GM23338 (cell line): ENCODE measurements around the gene FILIP1L. TPM values are rescaled to one million over a fixed set of nuclear protein-coding genes. Genes with fewer than 3 reads are reported as not detected.

Source experiments
- ATAC-seq: fragments of 200-7000 bp; cut with Tn5 transposase; 3 replicates; pipeline ENCODE4 v1.9.1; 2020
- DNase-seq: peaks from one replicate; pipeline ENCODE4 v3.0.0-alpha.2; 2015; ENCODE audit warnings: low spot score
- H2AFZ ChIP-seq: fragments of 200-600 bp; sonication (generic); 2 replicates; pipeline ENCODE4 v1.8.0; 2016; ENCODE audit warnings: antibody characterized with exemption, mild to moderate bottlenecking, moderate library complexity
- H3F3A ChIP-seq: fragments of 200-600 bp; sonication (generic); replicated peaks from 2 replicates; pipeline ENCODE4 v1.8.0; 2017; ENCODE audit warnings: antibody characterized with exemption, mixed run types, low read depth
- H3K27ac ChIP-seq: fragments of 200-600 bp; sonication (generic); 2 replicates; pipeline ENCODE4 v1.6.1; 2016; ENCODE audit warnings: low read depth
- H3K27me3 ChIP-seq: fragments of 200-600 bp; sonication (generic); 2 replicates; pipeline ENCODE4 v1.8.0; 2016; ENCODE audit warnings: mild to moderate bottlenecking, mixed run types, moderate library complexity; ENCODE audit not compliant: insufficient read depth
- H3K36me3 ChIP-seq: fragments of 200-600 bp; sonication (generic); 2 replicates; pipeline ENCODE4 v1.8.0; 2016; ENCODE audit warnings: mild to moderate bottlenecking; ENCODE audit not compliant: insufficient read depth
- H3K4me1 ChIP-seq: fragments of 200-600 bp; sonication (generic); 2 replicates; pipeline ENCODE4 v1.8.0; 2016; ENCODE audit warnings: mild to moderate bottlenecking, moderate library complexity; ENCODE audit not compliant: insufficient read depth
- H3K4me2 ChIP-seq: fragments of 200-600 bp; sonication (generic); 2 replicates; pipeline ENCODE4 v1.7.1; 2017; ENCODE audit warnings: mixed run types
- H3K4me3 ChIP-seq: fragments of 200-600 bp; sonication (generic); 2 replicates; pipeline ENCODE4 v1.6.1; 2016; ENCODE audit warnings: mixed run types
- H3K79me2 ChIP-seq: fragments of 200-600 bp; sonication (generic); replicated peaks from 2 replicates; pipeline ENCODE4 v1.8.0; 2017; ENCODE audit warnings: mild to moderate bottlenecking; ENCODE audit not compliant: insufficient read depth
- H3K9me2 ChIP-seq: fragments of 200-600 bp; sonication (generic); 2 replicates; pipeline ENCODE4 v1.8.0; 2017; ENCODE audit not compliant: insufficient read depth
- H4K20me1 ChIP-seq: fragments of 200-600 bp; sonication (generic); replicated peaks from 2 replicates; pipeline ENCODE4 v1.8.0; 2017; ENCODE audit warnings: mild to moderate bottlenecking; ENCODE audit not compliant: insufficient read depth
- H3K27ac Mint-ChIP-seq: 2 replicates; pipeline ENCODE4 v1.8.0; 2020; ENCODE audit warnings: inconsistent platforms, mild to moderate bottlenecking, moderate library complexity, mixed read lengths
- H3K27me3 Mint-ChIP-seq: 3 replicates; pipeline ENCODE4 v1.8.0; 2022; ENCODE audit warnings: low read depth, mild to moderate bottlenecking, moderate library complexity, mixed read lengths, inconsistent platforms; ENCODE audit not compliant: insufficient read depth, poor library complexity
- H3K36me3 Mint-ChIP-seq: 3 replicates; pipeline ENCODE4 v1.8.0; 2021; ENCODE audit warnings: low read depth, mild to moderate bottlenecking, inconsistent platforms, moderate library complexity, mixed read lengths
- H3K4me1 Mint-ChIP-seq: 3 replicates; pipeline ENCODE4 v1.8.0; 2020; ENCODE audit warnings: mild to moderate bottlenecking, inconsistent platforms, mixed read lengths
- H3K4me3 Mint-ChIP-seq: 3 replicates; pipeline ENCODE4 v1.8.0; 2021; ENCODE audit warnings: moderate library complexity, mild to moderate bottlenecking, inconsistent platforms, mixed read lengths
- H3K9me3 Mint-ChIP-seq: 3 replicates; pipeline ENCODE4 v1.8.0; 2020; ENCODE audit warnings: moderate library complexity, mild to moderate bottlenecking, inconsistent platforms, mixed read lengths
- CREB1 ChIP-seq: fragments of 250-450 bp; sonication (Bioruptor Pico); IDR thresholded peaks from 2 replicates; pipeline ENCODE4 v1.5.0; 2020; ENCODE audit warnings: low read depth, mild to moderate bottlenecking, moderate library complexity
- EZH2 ChIP-seq: fragments of 200-600 bp; sonication (generic); IDR thresholded peaks from one replicate; pipeline ENCODE4 v1.8.0; 2017; ENCODE audit warnings: antibody characterized with exemption, mild to moderate bottlenecking, low read depth; ENCODE audit not compliant: unreplicated experiment
- EZH2phosphoT487 ChIP-seq: fragments of 200-600 bp; sonication (generic); IDR thresholded peaks from one replicate; pipeline ENCODE4 v1.8.1; 2018; ENCODE audit warnings: antibody characterized with exemption; ENCODE audit not compliant: unreplicated experiment
- NANOG ChIP-seq: IDR thresholded peaks from 2 replicates; pipeline ENCODE4 v1.6.1; 2016; ENCODE audit warnings: antibody characterized with exemption, borderline replicate concordance
- POLR2AphosphoS5 ChIP-seq: IDR thresholded peaks from 2 replicates; pipeline ENCODE4 v1.6.1; 2016; ENCODE audit warnings: antibody characterized with exemption, low read depth
- ZNF114 ChIP-seq: fragments of 250-450 bp; sonication (Bioruptor Pico); IDR thresholded peaks from 2 replicates; pipeline ENCODE4 v1.5.0; 2020; ENCODE audit warnings: mild to moderate bottlenecking, moderate library complexity
- polyA plus RNA-seq: library from polyadenylated mRNA; unstranded; fragments of >200 nt; fragmentation: Nextera tagmentation; extraction: Ambion mirVana; gene quantifications from 2 replicates; pipeline ENCODE4 v1.2.1, GENCODE V29; 2016
- total RNA-seq: library from RNA; depleted of rRNA; stranded (reverse); fragments of >200 nt; shearing (Covaris generic); gene quantifications from 2 replicates; pipeline ENCODE4 v1.2.3, GENCODE V29; 2014
- TF ChIP-seq, protein P1 (sequence below): IDR thresholded peaks from 2 replicates; pipeline ENCODE4 v1.6.1; 2016; ENCODE audit warnings: antibody characterized with exemption
- TF ChIP-seq, protein P2 (sequence below), 2 experiments: fragments of 200-600 bp in 1 of 2; sonication (generic) in 1 of 2; conservative IDR thresholded peaks; 2 replicates each; pipeline versions ENCODE4 v1.5.1 to v1.6.1; 2016 to 2017; ENCODE audit warnings: antibody characterized with exemption in 2 of 2, low read depth in 2 of 2, mild to moderate bottlenecking in 2 of 2, moderate library complexity in 1 of 2
- TF ChIP-seq, protein P3 (sequence below): IDR thresholded peaks from one replicate; pipeline ENCODE4 v1.6.1; 2018; ENCODE audit warnings: antibody characterized with exemption; ENCODE audit not compliant: unreplicated experiment

Gene FILIP1L
- total and polyA plus RNA-seq, 2 experiments from 2014 or later = 1.6 TPM; not detected in 1

DNA sequence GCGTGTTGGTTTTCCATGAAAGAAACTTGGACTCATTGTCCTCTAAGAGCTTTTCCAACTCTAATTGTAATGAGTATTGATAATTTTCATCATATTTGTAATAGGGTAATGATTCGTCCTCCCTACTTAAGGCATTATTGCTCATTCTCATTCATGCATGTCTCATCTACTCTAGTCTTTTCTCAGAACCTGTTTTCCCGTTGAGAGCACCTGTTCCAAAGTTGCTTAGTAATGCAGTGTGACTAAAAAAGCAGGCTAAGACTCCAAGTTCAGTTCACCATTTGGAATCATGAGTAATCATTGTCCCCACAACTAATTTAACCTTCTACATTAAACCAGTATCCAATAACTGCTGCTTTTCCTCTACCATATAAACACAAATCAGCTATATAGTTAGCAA is 84.0 kb downstream of the FILIP1L start (continued):
- TF ChIP-seq, protein P1, sequence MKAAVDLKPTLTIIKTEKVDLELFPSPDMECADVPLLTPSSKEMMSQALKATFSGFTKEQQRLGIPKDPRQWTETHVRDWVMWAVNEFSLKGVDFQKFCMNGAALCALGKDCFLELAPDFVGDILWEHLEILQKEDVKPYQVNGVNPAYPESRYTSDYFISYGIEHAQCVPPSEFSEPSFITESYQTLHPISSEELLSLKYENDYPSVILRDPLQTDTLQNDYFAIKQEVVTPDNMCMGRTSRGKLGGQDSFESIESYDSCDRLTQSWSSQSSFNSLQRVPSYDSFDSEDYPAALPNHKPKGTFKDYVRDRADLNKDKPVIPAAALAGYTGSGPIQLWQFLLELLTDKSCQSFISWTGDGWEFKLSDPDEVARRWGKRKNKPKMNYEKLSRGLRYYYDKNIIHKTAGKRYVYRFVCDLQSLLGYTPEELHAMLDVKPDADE = no peak
- TF ChIP-seq NANOG = no peak
- TF ChIP-seq EZH2phosphoT487 = no peak

DNA sequence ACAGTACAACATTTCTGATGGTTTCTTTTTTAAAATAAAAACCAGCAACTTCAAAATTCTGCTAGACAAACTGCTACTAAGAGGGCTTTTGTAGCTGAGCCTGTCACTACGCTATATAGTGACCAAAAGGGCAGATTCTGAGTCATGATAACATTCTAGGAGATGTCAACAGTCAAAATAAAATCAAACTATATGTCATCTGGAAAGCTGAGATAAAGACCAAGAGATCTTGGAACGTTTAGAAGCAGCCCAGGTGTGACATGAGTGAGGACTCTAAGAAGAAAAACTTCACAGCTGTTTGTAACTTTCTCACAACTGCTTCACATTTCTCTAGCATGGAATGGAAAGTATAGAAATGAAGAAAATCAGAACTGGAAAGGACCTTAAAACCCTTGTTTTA is 84.6 kb downstream of the FILIP1L start:
- Histone ChIP-seq H3K4me2 (no peak overlapping the region), H3K36me3 (no peaks in the 10 kb centered on the region), H3K27me3 (no peaks in the 10 kb centered on the region), H2AFZ (no peak overlapping the region), H3K4me1 (no peaks in the 10 kb centered on the region), H3K9me2 (no peaks in the 10 kb centered on the region), H3K79me2 (no peaks in the 10 kb centered on the region), H3K27ac (no peak overlapping the region), H3K4me3 (no peak overlapping the region), H3F3A (no peaks in the 10 kb centered on the region), H4K20me1 (no peaks in the 10 kb centered on the region)
- no peaks in the 10 kb centered on the region for H3K9me3 Mint-ChIP-seq
- no peak overlapping the region for H3K4me3 Mint-ChIP-seq
- no peak for TF ChIP-seq NANOG
- no peak for TF ChIP-seq POLR2AphosphoS5
- peaks cover 10% of the 10 kb centered on the region; the same call in 2 of the 3 replicates for H3K4me1 Mint-ChIP-seq
- H3K36me3 Mint-ChIP-seq = no peaks in the 10 kb centered on the region
- H3K27me3 Mint-ChIP-seq = no peaks in the 10 kb centered on the region
- ATAC-seq (no peak), DNase-seq (no peak)
- H3K27ac Mint-ChIP-seq = no peak overlapping the region

DNA sequence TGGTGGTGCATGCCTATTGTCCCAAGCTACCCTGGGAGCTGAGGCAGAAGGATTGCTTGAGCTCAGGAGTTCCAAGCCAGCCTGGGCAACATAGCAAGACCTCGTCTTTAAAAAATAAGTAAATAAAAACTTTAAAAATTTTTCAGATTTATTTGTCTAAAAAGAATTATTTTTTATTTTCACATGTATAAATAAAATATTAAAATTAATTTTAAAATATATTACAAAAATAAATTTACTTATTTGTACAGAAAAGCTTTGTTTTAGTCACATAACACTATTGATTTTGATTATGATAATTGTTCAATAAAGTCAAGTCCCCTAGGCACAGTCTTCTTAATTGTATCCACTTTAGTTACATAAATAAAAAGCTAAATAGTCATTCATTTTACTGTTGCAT is 85.2 kb downstream of the FILIP1L start:
- Histone ChIP-seq H3K27me3 (no peaks in the 10 kb centered on the region), H4K20me1 (no peaks in the 10 kb centered on the region), H3K4me3 (no peak overlapping the region), H3K4me2 (no peak overlapping the region), H3K36me3 (no peaks in the 10 kb centered on the region), H3F3A (no peaks in the 10 kb centered on the region), H3K4me1 (no peaks in the 10 kb centered on the region), H3K79me2 (no peaks in the 10 kb centered on the region), H3K27ac (no peak overlapping the region), H2AFZ (no peak overlapping the region), H3K9me2 (no peaks in the 10 kb centered on the region)
- Mint-ChIP-seq H3K36me3 (no peaks in the 10 kb centered on the region), H3K4me1 (peaks cover 10% of the 10 kb centered on the region; the same call in 2 of the 3 replicates), H3K27ac (no peak overlapping the region), H3K4me3 (no peak overlapping the region), H3K9me3 (no peaks in the 10 kb centered on the region), H3K27me3 (no peaks in the 10 kb centered on the region)
- DNase-seq (no peak), ATAC-seq (no peak)
- TF ChIP-seq ZNF114 (CRISPR knock-in tag) (no peak), NANOG (no peak), CREB1 (CRISPR knock-in tag) (no peak), EZH2 (no peak), POLR2AphosphoS5 (no peak), EZH2phosphoT487 (no peak)
- TF ChIP-seq, protein P2, sequence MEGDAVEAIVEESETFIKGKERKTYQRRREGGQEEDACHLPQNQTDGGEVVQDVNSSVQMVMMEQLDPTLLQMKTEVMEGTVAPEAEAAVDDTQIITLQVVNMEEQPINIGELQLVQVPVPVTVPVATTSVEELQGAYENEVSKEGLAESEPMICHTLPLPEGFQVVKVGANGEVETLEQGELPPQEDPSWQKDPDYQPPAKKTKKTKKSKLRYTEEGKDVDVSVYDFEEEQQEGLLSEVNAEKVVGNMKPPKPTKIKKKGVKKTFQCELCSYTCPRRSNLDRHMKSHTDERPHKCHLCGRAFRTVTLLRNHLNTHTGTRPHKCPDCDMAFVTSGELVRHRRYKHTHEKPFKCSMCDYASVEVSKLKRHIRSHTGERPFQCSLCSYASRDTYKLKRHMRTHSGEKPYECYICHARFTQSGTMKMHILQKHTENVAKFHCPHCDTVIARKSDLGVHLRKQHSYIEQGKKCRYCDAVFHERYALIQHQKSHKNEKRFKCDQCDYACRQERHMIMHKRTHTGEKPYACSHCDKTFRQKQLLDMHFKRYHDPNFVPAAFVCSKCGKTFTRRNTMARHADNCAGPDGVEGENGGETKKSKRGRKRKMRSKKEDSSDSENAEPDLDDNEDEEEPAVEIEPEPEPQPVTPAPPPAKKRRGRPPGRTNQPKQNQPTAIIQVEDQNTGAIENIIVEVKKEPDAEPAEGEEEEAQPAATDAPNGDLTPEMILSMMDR (conservative IDR thresholded peaks at IDR 0.05; ENCODE audit: low read depth in 2 of 2) = no peak
- TF ChIP-seq, protein P3, sequence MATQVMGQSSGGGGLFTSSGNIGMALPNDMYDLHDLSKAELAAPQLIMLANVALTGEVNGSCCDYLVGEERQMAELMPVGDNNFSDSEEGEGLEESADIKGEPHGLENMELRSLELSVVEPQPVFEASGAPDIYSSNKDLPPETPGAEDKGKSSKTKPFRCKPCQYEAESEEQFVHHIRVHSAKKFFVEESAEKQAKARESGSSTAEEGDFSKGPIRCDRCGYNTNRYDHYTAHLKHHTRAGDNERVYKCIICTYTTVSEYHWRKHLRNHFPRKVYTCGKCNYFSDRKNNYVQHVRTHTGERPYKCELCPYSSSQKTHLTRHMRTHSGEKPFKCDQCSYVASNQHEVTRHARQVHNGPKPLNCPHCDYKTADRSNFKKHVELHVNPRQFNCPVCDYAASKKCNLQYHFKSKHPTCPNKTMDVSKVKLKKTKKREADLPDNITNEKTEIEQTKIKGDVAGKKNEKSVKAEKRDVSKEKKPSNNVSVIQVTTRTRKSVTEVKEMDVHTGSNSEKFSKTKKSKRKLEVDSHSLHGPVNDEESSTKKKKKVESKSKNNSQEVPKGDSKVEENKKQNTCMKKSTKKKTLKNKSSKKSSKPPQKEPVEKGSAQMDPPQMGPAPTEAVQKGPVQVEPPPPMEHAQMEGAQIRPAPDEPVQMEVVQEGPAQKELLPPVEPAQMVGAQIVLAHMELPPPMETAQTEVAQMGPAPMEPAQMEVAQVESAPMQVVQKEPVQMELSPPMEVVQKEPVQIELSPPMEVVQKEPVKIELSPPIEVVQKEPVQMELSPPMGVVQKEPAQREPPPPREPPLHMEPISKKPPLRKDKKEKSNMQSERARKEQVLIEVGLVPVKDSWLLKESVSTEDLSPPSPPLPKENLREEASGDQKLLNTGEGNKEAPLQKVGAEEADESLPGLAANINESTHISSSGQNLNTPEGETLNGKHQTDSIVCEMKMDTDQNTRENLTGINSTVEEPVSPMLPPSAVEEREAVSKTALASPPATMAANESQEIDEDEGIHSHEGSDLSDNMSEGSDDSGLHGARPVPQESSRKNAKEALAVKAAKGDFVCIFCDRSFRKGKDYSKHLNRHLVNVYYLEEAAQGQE = no peak
